SH-SY5Y (cell line): Measurements from ENCODE around the gene PIP5K1B.

ENCODE experiments used
- GATA2 ChIP-seq: IDR thresholded peaks from 2 replicates; pipeline ENCODE4 v1.6.1; 2011; ENCODE audit warnings: mild to moderate bottlenecking, low read depth, low read length
- GATA3 ChIP-seq: IDR thresholded peaks from 2 replicates; pipeline ENCODE4 v1.6.1; 2011; ENCODE audit warnings: low read depth, mild to moderate bottlenecking, low read length, moderate library complexity

- TF ChIP-seq GATA2 (no peak), GATA3 (no peak)
Observed at GRCh38 chr9:68817079-68817875, 112.2 kb downstream of the PIP5K1B start.
